ENCODE results near the gene ANKRD23. TPM values are rescaled to one million over a fixed set of nuclear protein-coding genes. Genes with fewer than 3 reads are reported as not detected.

The ANKRD23 gene
- total and polyA plus RNA-seq, 2 experiments from 2014 or later, result 1.8 to 4.4 TPM

DNA sequence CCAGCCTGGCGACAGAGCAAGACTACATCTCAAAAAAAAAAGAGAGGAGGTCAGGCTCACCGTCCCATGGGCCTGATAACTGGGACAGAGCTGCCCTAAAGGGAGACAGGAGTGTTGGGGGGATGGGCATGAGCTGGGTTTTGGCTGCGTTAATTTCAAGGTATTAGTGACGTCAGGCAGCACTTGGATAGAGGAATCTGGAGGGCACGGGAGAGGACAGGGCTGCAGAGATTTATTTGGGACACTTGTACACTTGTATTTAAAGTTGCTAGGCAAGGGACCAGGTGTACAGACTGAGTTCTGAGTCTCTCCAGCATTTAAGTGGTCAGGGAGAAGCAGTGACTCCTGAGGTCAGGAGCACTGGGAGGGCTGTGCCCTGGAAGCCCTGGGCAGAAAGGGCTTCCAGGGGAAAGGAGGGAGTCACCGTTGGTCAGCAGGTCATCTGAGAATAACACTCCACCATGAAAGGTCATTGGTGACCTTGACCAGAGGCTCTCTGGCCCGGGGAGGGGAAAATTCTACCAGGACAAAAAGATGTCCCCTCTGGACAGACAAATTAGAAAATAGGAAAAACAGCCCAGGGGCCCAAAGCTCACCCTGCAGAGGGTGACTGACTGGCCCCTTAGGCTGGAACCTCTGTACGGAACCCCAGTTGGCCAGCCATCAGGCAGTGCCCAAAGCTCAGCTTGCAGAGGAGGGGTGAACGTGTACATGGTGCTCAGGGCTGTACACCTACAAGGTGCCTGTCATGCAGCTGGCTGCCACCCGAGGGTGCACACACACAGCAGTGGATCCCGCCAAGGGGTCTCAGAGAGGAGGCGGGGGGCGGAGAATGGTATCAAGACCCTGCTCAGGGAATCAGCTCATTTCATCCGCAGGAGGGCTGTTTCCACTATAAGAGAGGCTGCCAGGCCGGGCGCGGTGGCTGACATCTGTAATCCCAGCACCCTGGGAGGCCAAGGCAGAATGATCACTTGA lies 50.8 kb downstream of the ANKRD23 start:
- TF ChIP-seq EZH2 (IDR thresholded peaks at IDR 0.05; ENCODE audit: borderline replicate concordance), result no peak
- TF ChIP-seq, protein P1, sequence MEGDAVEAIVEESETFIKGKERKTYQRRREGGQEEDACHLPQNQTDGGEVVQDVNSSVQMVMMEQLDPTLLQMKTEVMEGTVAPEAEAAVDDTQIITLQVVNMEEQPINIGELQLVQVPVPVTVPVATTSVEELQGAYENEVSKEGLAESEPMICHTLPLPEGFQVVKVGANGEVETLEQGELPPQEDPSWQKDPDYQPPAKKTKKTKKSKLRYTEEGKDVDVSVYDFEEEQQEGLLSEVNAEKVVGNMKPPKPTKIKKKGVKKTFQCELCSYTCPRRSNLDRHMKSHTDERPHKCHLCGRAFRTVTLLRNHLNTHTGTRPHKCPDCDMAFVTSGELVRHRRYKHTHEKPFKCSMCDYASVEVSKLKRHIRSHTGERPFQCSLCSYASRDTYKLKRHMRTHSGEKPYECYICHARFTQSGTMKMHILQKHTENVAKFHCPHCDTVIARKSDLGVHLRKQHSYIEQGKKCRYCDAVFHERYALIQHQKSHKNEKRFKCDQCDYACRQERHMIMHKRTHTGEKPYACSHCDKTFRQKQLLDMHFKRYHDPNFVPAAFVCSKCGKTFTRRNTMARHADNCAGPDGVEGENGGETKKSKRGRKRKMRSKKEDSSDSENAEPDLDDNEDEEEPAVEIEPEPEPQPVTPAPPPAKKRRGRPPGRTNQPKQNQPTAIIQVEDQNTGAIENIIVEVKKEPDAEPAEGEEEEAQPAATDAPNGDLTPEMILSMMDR (IDR thresholded peaks at IDR 0.05; ENCODE audit: poor library complexity), result no peak
- no peak for TF ChIP-seq EZH2phosphoT487 (IDR thresholded peaks at IDR 0.05; ENCODE audit: low read depth, severe bottlenecking, unreplicated experiment)
- H3K36me3 ChIP-seq (replicated peaks; ENCODE audit: insufficient read depth, low read depth), result no peaks in the 10 kb centered on the region
- no peak overlapping the region for H3K4me2 ChIP-seq
- DNase-seq (ENCODE audit: low spot score), result no peak
- no peaks in the 10 kb centered on the region for H3K27me3 ChIP-seq
- no peaks in the 10 kb centered on the region for H4K20me1 ChIP-seq (ENCODE audit: insufficient read depth, poor library complexity, severe bottlenecking)
- H3K4me1 ChIP-seq (ENCODE audit: insufficient read depth), result peaks cover 14% of the 10 kb centered on the region
- no peak overlapping the region for H3K4me3 ChIP-seq
- no peak overlapping the region for H2AFZ ChIP-seq
- WGBS (ENCODE audit: low lambda C conversion rate, missing lambda C conversion rate), result 86% methylated on average over 17 of the region's 17 CpGs
- peaks cover 26% of the 10 kb centered on the region for H3K79me2 ChIP-seq
- no peak overlapping the region for H3K27ac ChIP-seq
- H3K9me3 ChIP-seq (ENCODE audit: low read depth), result no peaks in the 10 kb centered on the region
- no peaks in the 10 kb centered on the region for H3K9me2 ChIP-seq (replicated peaks; ENCODE audit: insufficient read depth)

DNA sequence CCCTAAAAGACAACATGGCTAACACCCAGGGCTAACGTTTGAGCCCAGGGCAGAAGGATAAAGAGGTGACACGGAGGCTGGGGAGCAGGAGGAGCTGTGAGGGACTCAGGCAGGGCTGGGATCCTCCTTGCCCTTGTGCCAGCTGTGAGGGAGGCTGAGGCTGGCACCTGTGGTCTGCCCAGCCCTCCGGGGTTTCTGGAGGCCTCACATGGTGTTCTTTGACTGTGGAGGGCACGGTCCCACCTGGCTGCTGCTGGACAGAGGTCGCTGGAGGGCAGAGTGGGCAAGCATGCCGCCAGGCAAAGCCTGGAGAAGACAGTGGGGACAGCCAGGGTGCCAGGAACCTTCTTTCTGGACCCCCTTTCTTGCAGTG lies 54.6 kb downstream of the ANKRD23 start:
- Histone ChIP-seq H3K4me1 (ENCODE audit: insufficient read depth) (peaks cover 26% of the 10 kb centered on the region), H3K4me2 (peak overlapping the region; percentile 55), H3K9me2 (replicated peaks; ENCODE audit: insufficient read depth) (no peaks in the 10 kb centered on the region), H3K27ac (peak overlapping the region; percentile 93), H2AFZ (no peak overlapping the region), H3K4me3 (no peak overlapping the region), H3K36me3 (replicated peaks; ENCODE audit: insufficient read depth, low read depth) (no peaks in the 10 kb centered on the region), H3K27me3 (no peaks in the 10 kb centered on the region), H4K20me1 (ENCODE audit: insufficient read depth, poor library complexity, severe bottlenecking) (no peaks in the 10 kb centered on the region), H3K9me3 (ENCODE audit: low read depth) (no peaks in the 10 kb centered on the region), H3K79me2 (peaks cover 50% of the 10 kb centered on the region)
- 83% methylated on average over 6 of the region's 6 CpGs for WGBS (ENCODE audit: low lambda C conversion rate, missing lambda C conversion rate)
- TF ChIP-seq, protein P1 (IDR thresholded peaks at IDR 0.05; ENCODE audit: poor library complexity), result no peak
- TF ChIP-seq EZH2 (IDR thresholded peaks at IDR 0.05; ENCODE audit: borderline replicate concordance), result no peak
- TF ChIP-seq EZH2phosphoT487 (IDR thresholded peaks at IDR 0.05; ENCODE audit: low read depth, severe bottlenecking, unreplicated experiment), result no peak
- DNase-seq (ENCODE audit: low spot score), result no peak

DNA sequence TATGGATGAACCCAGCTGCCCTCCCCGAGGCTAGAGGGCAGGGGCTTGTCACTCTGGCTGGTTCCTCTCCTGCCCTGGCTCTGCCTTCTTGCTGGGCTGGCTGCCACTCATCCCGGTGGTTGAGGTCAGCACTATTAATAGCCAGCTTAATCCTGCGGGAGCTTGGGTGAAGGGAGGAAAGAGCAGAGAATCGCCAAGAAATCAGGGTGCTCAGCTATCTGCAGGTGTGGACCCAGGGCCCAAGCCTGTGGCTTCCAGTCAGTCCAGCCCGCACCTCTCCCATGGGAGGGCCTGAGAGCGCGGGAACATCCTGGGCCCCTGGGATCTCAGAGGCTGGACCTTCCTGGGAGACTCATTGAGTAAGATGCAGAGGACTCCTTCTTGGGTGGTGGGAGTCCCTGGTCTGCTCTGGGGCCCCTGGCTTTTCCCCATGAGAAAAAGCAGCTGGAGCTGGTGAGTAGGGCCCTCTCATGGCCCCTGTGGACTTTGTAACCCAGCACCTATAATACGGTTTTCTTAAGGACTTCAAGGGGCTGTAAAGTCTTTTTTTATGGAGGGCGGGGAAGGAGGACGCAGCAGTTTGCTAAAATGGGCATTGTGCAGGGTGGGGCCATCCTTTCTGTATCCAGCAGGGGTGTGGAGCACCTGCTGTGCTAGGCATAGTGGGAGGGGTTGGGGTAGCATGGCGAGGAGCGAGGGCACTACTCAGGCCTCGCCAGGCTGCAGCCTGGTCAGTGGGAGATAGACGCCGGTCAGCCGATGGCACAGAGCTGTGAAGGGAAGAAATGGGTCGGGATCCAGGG lies 55.2 kb downstream of the ANKRD23 start:
- peaks cover 26% of the 10 kb centered on the region for H3K4me1 ChIP-seq (ENCODE audit: insufficient read depth)
- peak overlapping the region; percentile 55 for H3K4me2 ChIP-seq
- TF ChIP-seq, protein P1 (IDR thresholded peaks at IDR 0.05; ENCODE audit: poor library complexity), result no peak
- TF ChIP-seq EZH2 (IDR thresholded peaks at IDR 0.05; ENCODE audit: borderline replicate concordance) (no peak), EZH2phosphoT487 (IDR thresholded peaks at IDR 0.05; ENCODE audit: low read depth, severe bottlenecking, unreplicated experiment) (no peak)
- H4K20me1 ChIP-seq (ENCODE audit: insufficient read depth, poor library complexity, severe bottlenecking), result no peaks in the 10 kb centered on the region
- H3K27me3 ChIP-seq, result no peaks in the 10 kb centered on the region
- no peak overlapping the region for H3K4me3 ChIP-seq
- 63% methylated on average over 17 of the region's 17 CpGs for WGBS (ENCODE audit: low lambda C conversion rate, missing lambda C conversion rate)
- peaks cover 55% of the 10 kb centered on the region for H3K79me2 ChIP-seq
- H3K27ac ChIP-seq, result peak overlapping the region; percentile 93
- H2AFZ ChIP-seq, result no peak overlapping the region
- H3K36me3 ChIP-seq (replicated peaks; ENCODE audit: insufficient read depth, low read depth), result no peaks in the 10 kb centered on the region
- H3K9me2 ChIP-seq (replicated peaks; ENCODE audit: insufficient read depth), result no peaks in the 10 kb centered on the region
- DNase-seq (ENCODE audit: low spot score), result peak; percentile 47
- H3K9me3 ChIP-seq (ENCODE audit: low read depth), result no peaks in the 10 kb centered on the region

MicroRNA genes within 50 kb of the gene (microRNA counts, 767-probe panel; counts per million panel counts)
- microRNA hsa-miR-3127-5p, result not detected

Small RNA genes lying within 50 kb of the gene (microRNA-seq; reads per million reads assigned to microRNA genes)
- gene MIR3127, result 11.2 reads per million, percentile 26 among the genes with 10 or more reads in this experiment

Small RNA genes lying within 50 kb of the gene (small RNA-seq; reads per million reads assigned to genes)
- gene MIR3127, result 0.56 reads per million, percentile 45 among the genes with 10 or more reads in this experiment

Other genes with a start within 250 kb of the ANKRD23 start
- gene KANSL3, start 205.7 kb downstream of the ANKRD23 start, total RNA-seq, result 26.7 and 27.7 TPM in 2 replicates
- 18.4 and 20.4 TPM in 2 replicates for gene KANSL3, start 205.7 kb downstream of the ANKRD23 start, polyA plus RNA-seq
- 0.10 and 0.28 TPM in 2 replicates for gene FER1L5, start 201.3 kb downstream of the ANKRD23 start, total RNA-seq
- gene FER1L5, start 201.3 kb downstream of the ANKRD23 start, polyA plus RNA-seq, result 0.21 and 0.33 TPM in 2 replicates
- gene LMAN2L, start 104.0 kb downstream of the ANKRD23 start, total RNA-seq, result 35.6 and 44.4 TPM in 2 replicates
- 44.6 and 46.7 TPM in 2 replicates for gene LMAN2L, start 104.0 kb downstream of the ANKRD23 start, polyA plus RNA-seq
- gene CNNM4, start 83.1 kb downstream of the ANKRD23 start, total RNA-seq, result 10.8 and 11.0 TPM in 2 replicates
- 8.8 and 11.3 TPM in 2 replicates for gene CNNM4, start 83.1 kb downstream of the ANKRD23 start, polyA plus RNA-seq
- 17.0 and 17.1 TPM in 2 replicates for gene CNNM3, start 27.8 kb downstream of the ANKRD23 start, total RNA-seq
- gene CNNM3, start 27.8 kb downstream of the ANKRD23 start, polyA plus RNA-seq, result 23.7 and 25.8 TPM in 2 replicates
- gene ANKRD39, start 14.0 kb upstream of the ANKRD23 start, total RNA-seq, result 9.0 and 13.6 TPM in 2 replicates
- 25.6 and 34.9 TPM in 2 replicates for gene ANKRD39, start 14.0 kb upstream of the ANKRD23 start, polyA plus RNA-seq
- gene SEMA4C, start 26.1 kb upstream of the ANKRD23 start, total RNA-seq, result 30.2 and 37.5 TPM in 2 replicates
- 28.6 and 33.4 TPM in 2 replicates for gene SEMA4C, start 26.1 kb upstream of the ANKRD23 start, polyA plus RNA-seq
- not detected in 2 replicates for gene FAM178B, start 142.6 kb upstream of the ANKRD23 start, total RNA-seq
- 1.6 and 2.6 TPM in 2 replicates for gene FAM178B, start 142.6 kb upstream of the ANKRD23 start, polyA plus RNA-seq

Data from hepatocyte (in vitro differentiated cells).